Kidney (tissue), 14 donors: ENCODE results near the gene SMOC1. TPM values are rescaled to one million over a fixed set of nuclear protein-coding genes. Genes with fewer than 3 reads are reported as not detected.

Source experiments
- DNase-seq, 5 donors: peaks; one replicate each; pipeline ENCODE4 v3.0.0-alpha.2; 2013 to 2020
- FAIRE-seq: peaks from 2 replicates; lab custom pipeline; 2012; peaks lifted over from hg19 to GRCh38; lab: Jason Lieb, UNC
- H3K27ac ChIP-seq, 2 donors: one replicate each; pipeline ENCODE4 v1.7.0; 2013; ENCODE audit warnings: low read depth in 2 of 2, low read length in 2 of 2, inconsistent platforms in 1 of 2
- H3K27me3 ChIP-seq: one replicate; pipeline ENCODE4 v1.7.1; 2013; ENCODE audit warnings: low read length, inconsistent platforms; ENCODE audit not compliant: control insufficient read depth, insufficient read depth
- H3K36me3 ChIP-seq, 3 donors: one replicate each; pipeline versions ENCODE4 v1.7.0 to v1.7.1; 2013; ENCODE audit warnings: low read length in 3 of 3, control low read depth in 1 of 3, inconsistent platforms in 1 of 3; ENCODE audit not compliant: insufficient read depth in 3 of 3, control insufficient read depth in 2 of 3
- H3K4me1 ChIP-seq, 3 donors: one replicate each; pipeline versions ENCODE4 v1.7.0 to v1.7.1; 2013; ENCODE audit warnings: low read length in 3 of 3, inconsistent platforms in 1 of 3, low read depth in 1 of 3; ENCODE audit not compliant: control insufficient read depth in 2 of 3, insufficient read depth in 2 of 3
- H3K4me3 ChIP-seq, 3 donors: one replicate each; pipeline versions ENCODE4 v1.7.0 to v1.8.1; 2013; ENCODE audit warnings: low read length in 3 of 3, control low read depth in 1 of 3, inconsistent platforms in 1 of 3
- H3K9ac ChIP-seq, 3 donors: one replicate each; pipeline versions ENCODE4 v1.7.0 to v1.7.1; 2013; ENCODE audit warnings: low read length in 3 of 3, control low read depth in 1 of 3, inconsistent platforms in 1 of 3
- H3K9me3 ChIP-seq, 3 donors: one replicate each; pipeline versions ENCODE4 v1.7.0 to v1.7.1; 2013; ENCODE audit warnings: low read length in 3 of 3, control low read depth in 1 of 3, inconsistent platforms in 1 of 3; ENCODE audit not compliant: control insufficient read depth in 2 of 3, insufficient read depth in 1 of 3
- CTCF ChIP-seq: IDR thresholded peaks from 3 replicates; pipeline ENCODE4 v1.5.1; 2012; ENCODE audit warnings: mild to moderate bottlenecking, moderate library complexity, borderline replicate concordance; ENCODE audit not compliant: insufficient read depth; ENCODE audit errors: extremely low read depth
- intact Hi-C: fragments of 100-400 bp; cut with DNase I; formaldehyde crosslinking; loops from one replicate; pipeline ENCODE4 v1.11.1; 2022
- polyA plus RNA-seq: library from polyadenylated mRNA; stranded (reverse); fragments of 350-450 nt; fragmentation: Illumina TruSeq; extraction: RNeasy Lipid Tissue Mini Kit (QIAGEN cat#74804); gene quantifications from one replicate; pipeline ENCODE4 v1.2.3, GENCODE V29; 2014; ENCODE audit warnings: low read depth, low replicate concordance; ENCODE audit not compliant: insufficient read depth
- total RNA-seq: library from RNA; stranded (reverse); fragmentation: NEBNext Ultra II Directional; extraction: Animal tissue kit (Norgen Biotek cat#: 25700); gene quantifications from one replicate; pipeline ENCODE4 v1.2.1, GENCODE V29; 2021
- donor health status: control.
- donor health status: control.
- donor health status: control.
- donor health status: control.
- donor health status: control.
- donor health status: DM: yes; HTN: yes; CAD: no.
- donor health status: Normal renal cell carcinoma (clear cell type).

SMOC1 gene
- total and polyA plus RNA-seq, 2 donors from 2014 or later = 1.2 to 2.8 TPM

GRCh38 chr14:70023871-70024270 lies 144.7 kb downstream of the SMOC1 start:
- no peaks in the 10 kb centered on the region for H3K36me3 ChIP-seq
- H3K9me3 ChIP-seq = no peaks in the 10 kb centered on the region
- FAIRE-seq (no peak), DNase-seq (no peak)
- H3K9ac ChIP-seq = no peak overlapping the region
- H3K4me1 ChIP-seq = no peaks in the 10 kb centered on the region
- H3K27ac ChIP-seq = no peak overlapping the region
- no peak for TF ChIP-seq CTCF
- intact Hi-C loops = no loop called here
- H3K27me3 ChIP-seq = no peaks in the 10 kb centered on the region
- no peak overlapping the region for H3K4me3 ChIP-seq

- no peaks in the 10 kb centered on the region for H3K27me3 ChIP-seq
- H3K4me3 ChIP-seq = no peak overlapping the region
- no peaks in the 10 kb centered on the region for H3K36me3 ChIP-seq
- DNase-seq = peak; percentile 63 to 88 (median 81)
- H3K9me3 ChIP-seq = no peaks in the 10 kb centered on the region
- FAIRE-seq = no peak
- intact Hi-C loops = loop anchor here (5.0 kb wide), 1 partner anchor 211 kb away; no protein-coding TSS in a partner anchor
- H3K27ac ChIP-seq = no peak overlapping the region
- H3K4me1 ChIP-seq = no peaks in the 10 kb centered on the region
- peak; percentile 96 for TF ChIP-seq CTCF
- no peak overlapping the region for H3K9ac ChIP-seq
Measured at GRCh38 chr14:70027785-70028428, 148.7 kb downstream of the SMOC1 start.

DNA sequence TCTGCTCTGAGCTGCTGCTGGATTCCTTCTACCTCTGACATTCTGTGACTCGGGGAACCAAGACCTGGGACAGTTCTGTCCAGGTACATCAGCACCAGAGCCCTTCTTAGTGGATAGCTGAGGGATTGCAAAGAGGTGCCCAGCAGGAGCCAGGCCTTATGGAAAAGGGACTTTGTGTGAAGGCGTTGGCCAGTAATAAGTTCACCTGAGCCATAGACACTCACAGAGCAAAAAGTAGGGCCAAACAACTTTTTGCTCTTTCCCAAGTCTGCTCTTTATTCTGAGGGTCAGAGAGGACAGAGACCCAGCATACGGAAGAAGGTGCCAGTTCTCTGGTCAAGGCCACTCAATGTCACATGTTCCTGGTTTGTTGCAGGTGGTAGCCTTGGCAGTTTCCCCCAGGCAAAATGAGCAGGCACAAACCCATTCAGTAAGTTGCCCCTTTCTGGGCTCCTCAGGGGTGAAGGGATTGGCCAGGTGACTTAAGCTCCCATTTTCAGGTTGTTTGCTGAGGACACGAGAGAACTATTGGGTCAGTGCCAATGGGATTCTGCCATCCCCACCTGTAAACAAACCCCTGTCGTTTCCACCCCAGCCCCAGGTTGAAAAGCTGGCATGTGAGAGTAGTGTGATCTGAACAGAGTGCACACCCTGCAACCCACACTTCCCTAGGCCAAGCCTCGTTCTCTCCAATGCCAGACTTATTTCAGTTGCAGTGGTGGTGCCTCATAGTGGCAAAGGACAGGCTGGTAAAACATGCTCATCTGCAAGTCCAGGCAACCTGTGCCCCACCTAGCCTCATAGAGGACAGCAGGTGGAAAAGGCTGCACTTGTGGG lies 150.3 kb downstream of the SMOC1 start:
- intact Hi-C loops = loop anchor here (5.0 kb wide), 1 partner anchor 212 kb away; no protein-coding TSS in a partner anchor
- Histone ChIP-seq H3K36me3 (no peaks in the 10 kb centered on the region), H3K27ac (no peak overlapping the region), H3K4me1 (no peaks in the 10 kb centered on the region), H3K4me3 (no peak overlapping the region), H3K27me3 (no peaks in the 10 kb centered on the region), H3K9ac (no peak overlapping the region), H3K9me3 (no peaks in the 10 kb centered on the region)
- DNase-seq = no peak
- FAIRE-seq = no peak
- TF ChIP-seq CTCF = no peak
